T-helper 2 cell treated with Interferon-gamma antibody and Interleukin-4, amounts not matched to agents 5 μg/mL and 100 μg/mL, for 36 hours (primary cell): ENCODE data around the gene GRIA4.

Source experiments
- DNase-seq: peaks from one replicate; pipeline ENCODE4 v3.0.0; 2021; ENCODE audit warnings: low spot score
- H3K27ac Mint-ChIP-seq: one replicate; pipeline ENCODE4 v1.8.0; 2021; ENCODE audit warnings: mild to moderate bottlenecking, mixed read lengths
- H3K27me3 Mint-ChIP-seq: one replicate; pipeline ENCODE4 v1.8.0; 2021; ENCODE audit warnings: low read depth, mixed read lengths
- H3K36me3 Mint-ChIP-seq: one replicate; pipeline ENCODE4 v1.8.0; 2021; ENCODE audit warnings: low read depth, mixed read lengths
- H3K4me1 Mint-ChIP-seq: one replicate; pipeline ENCODE4 v1.8.0; 2021; ENCODE audit warnings: low read depth, mixed read lengths
- H3K4me3 Mint-ChIP-seq: one replicate; pipeline ENCODE4 v1.8.0; 2022; ENCODE audit warnings: mild to moderate bottlenecking, moderate library complexity, mixed read lengths
- H3K9me3 Mint-ChIP-seq: one replicate; pipeline ENCODE4 v1.8.0; 2021; ENCODE audit warnings: mixed read lengths

Gene GRIA4

DNA sequence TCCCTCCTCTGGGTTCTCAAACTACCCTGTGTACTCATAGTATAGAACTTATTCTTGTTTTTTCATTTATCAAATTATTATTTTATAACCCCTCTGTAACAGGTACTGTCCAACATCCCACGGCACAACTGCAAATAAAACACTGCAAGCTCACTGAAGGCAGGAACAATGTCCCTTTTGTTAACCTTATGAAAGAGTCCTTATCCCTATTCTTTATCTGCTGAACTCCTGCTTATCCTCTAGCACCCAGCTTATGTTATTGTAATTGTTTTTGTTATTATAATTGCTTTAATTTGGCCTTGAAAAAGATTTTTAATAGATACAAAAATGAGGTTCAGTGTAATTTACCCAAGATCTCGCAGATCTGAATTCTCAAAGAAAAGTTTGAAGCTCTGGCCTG, 281.8 kb downstream of the GRIA4 start:
- Mint-ChIP-seq H3K27ac (no peak overlapping the region), H3K4me1 (no peaks in the 10 kb centered on the region), H3K27me3 (no peaks in the 10 kb centered on the region), H3K4me3 (no peak overlapping the region), H3K36me3 (no peaks in the 10 kb centered on the region), H3K9me3 (no peaks in the 10 kb centered on the region)
- DNase-seq: no peak

DNA sequence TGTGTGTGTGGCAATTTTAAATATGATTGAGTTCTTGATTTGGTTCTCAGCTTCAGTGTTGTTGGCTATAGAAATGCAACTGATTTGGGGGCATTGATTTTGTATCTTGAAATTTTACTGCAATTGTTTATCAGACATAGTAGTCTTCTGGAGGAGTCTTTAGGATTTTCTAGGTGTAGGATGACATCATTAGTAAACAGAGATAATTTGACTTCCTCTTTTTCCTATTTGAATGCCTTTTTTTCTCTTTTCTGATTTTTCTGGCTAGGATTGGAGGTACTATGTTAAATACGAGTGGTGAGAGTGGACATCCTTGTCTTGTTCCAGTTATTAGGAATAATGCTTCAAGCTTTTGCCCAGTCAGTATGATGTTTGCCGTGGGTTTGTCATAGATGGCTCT, 287.3 kb downstream of the GRIA4 start:
- H3K27ac Mint-ChIP-seq: no peak overlapping the region
- no peaks in the 10 kb centered on the region for H3K9me3 Mint-ChIP-seq
- no peaks in the 10 kb centered on the region for H3K36me3 Mint-ChIP-seq
- no peak overlapping the region for H3K4me3 Mint-ChIP-seq
- no peaks in the 10 kb centered on the region for H3K4me1 Mint-ChIP-seq
- no peaks in the 10 kb centered on the region for H3K27me3 Mint-ChIP-seq
- no peak for DNase-seq

GRCh38 chr11:105899772-105900171, 289.9 kb downstream of the GRIA4 start:
- H3K4me3 Mint-ChIP-seq: no peak overlapping the region
- no peaks in the 10 kb centered on the region for H3K4me1 Mint-ChIP-seq
- no peaks in the 10 kb centered on the region for H3K36me3 Mint-ChIP-seq
- H3K27me3 Mint-ChIP-seq: no peaks in the 10 kb centered on the region
- H3K27ac Mint-ChIP-seq: no peak overlapping the region
- no peak for DNase-seq
- no peaks in the 10 kb centered on the region for H3K9me3 Mint-ChIP-seq

- Mint-ChIP-seq H3K27me3 (no peaks in the 10 kb centered on the region), H3K27ac (no peak overlapping the region), H3K4me3 (no peak overlapping the region), H3K36me3 (no peaks in the 10 kb centered on the region), H3K4me1 (no peaks in the 10 kb centered on the region), H3K9me3 (no peaks in the 10 kb centered on the region)
- DNase-seq: no peak
Observed at GRCh38 chr11:105900515-105901035, 290.7 kb downstream of the GRIA4 start.

GRCh38 chr11:105903113-105903512, 293.2 kb downstream of the GRIA4 start:
- DNase-seq: no peak
- no peaks in the 10 kb centered on the region for H3K27me3 Mint-ChIP-seq
- H3K27ac Mint-ChIP-seq: no peak overlapping the region

GRCh38 chr11:105906517-105906916, 296.6 kb downstream of the GRIA4 start:
- no peak overlapping the region for H3K4me3 Mint-ChIP-seq
- DNase-seq: no peak
- H3K27me3 Mint-ChIP-seq: no peaks in the 10 kb centered on the region
- no peaks in the 10 kb centered on the region for H3K36me3 Mint-ChIP-seq
- no peak overlapping the region for H3K27ac Mint-ChIP-seq
- no peaks in the 10 kb centered on the region for H3K4me1 Mint-ChIP-seq
- no peaks in the 10 kb centered on the region for H3K9me3 Mint-ChIP-seq

More at GRCh38 chr11:105903113-105903512, 293.2 kb downstream of the GRIA4 start:
- no peaks in the 10 kb centered on the region for H3K9me3 Mint-ChIP-seq
- H3K4me1 Mint-ChIP-seq: no peaks in the 10 kb centered on the region
- H3K36me3 Mint-ChIP-seq: no peaks in the 10 kb centered on the region
- H3K4me3 Mint-ChIP-seq: no peak overlapping the region

DNA sequence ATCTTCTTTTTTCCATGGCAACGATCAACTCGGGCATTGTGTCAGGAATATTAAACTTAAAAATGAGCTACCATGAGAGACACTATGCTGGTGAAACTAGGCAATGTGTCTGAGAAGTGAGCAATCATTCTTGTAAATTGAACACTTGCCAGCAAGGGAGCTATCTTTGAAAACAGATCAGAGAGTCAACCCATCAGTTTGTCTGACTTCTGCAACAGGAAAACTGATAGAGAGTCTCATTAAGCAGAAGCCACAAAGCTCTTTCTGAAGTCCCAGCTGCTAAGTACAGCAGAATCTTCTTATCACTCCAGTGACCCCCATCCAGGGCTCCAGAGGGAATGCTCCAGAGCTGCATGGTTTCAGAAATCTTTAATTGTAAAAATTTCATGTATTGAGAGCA, 297.4 kb downstream of the GRIA4 start:
- no peak overlapping the region for H3K4me3 Mint-ChIP-seq
- H3K27me3 Mint-ChIP-seq: no peaks in the 10 kb centered on the region
- H3K36me3 Mint-ChIP-seq: no peaks in the 10 kb centered on the region

DNA sequence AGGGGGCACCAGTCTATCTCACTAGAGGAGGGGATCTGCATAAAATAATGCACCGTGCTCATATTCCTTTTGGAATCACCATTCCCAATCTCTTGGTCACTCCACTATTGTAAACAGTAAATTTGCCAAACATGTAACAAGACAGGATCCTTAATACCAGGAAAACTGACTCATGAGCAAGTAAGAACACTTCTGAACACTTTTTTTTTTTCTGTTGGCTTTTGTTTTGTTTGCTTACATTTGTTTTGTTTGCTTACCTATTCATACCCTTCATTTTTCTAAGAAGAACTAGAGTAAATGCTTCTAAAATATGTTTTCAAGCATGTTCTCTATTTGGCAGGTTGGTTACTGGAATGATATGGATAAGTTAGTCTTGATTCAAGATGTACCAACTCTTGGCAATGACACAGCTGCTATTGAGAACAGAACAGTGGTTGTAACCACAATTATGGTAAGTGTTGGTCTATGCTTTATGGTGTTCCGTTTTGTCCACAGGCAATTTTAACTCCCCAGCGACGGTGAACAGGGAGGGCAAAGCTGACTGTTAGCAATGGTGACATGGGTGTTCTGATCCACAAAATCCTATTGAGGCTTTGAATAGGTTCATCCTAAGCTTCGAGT, 300.3 kb downstream of the GRIA4 start:
- Mint-ChIP-seq H3K4me3 (no peak overlapping the region), H3K4me1 (no peaks in the 10 kb centered on the region), H3K27me3 (no peaks in the 10 kb centered on the region), H3K36me3 (no peaks in the 10 kb centered on the region), H3K27ac (no peak overlapping the region), H3K9me3 (no peaks in the 10 kb centered on the region)
- no peak for DNase-seq

More for the DNA sequence above, 297.4 kb downstream of the GRIA4 start:
- no peaks in the 10 kb centered on the region for H3K9me3 Mint-ChIP-seq
- no peak for DNase-seq
- H3K4me1 Mint-ChIP-seq: no peaks in the 10 kb centered on the region
- H3K27ac Mint-ChIP-seq: no peak overlapping the region

DNA sequence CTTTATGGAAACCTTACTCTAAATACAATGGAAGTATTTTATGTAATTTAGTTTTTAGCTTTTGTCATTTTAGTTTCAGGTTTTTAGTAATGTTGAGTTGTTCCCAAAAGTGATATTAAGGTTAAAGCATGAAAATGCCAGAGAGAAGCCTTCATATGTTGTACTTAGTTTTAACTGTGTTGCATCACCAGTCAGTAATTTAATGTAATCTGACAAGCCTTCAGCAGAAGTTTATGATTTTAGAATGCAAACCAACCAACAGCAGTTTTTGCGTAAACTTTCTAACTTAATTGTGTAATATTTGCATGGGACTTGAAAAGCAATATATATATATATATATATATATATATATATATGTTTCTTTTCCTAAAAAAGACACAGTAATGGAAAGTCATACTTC, 301.6 kb downstream of the GRIA4 start:
- H3K4me1 Mint-ChIP-seq: no peaks in the 10 kb centered on the region
- H3K27ac Mint-ChIP-seq: no peak overlapping the region
- H3K9me3 Mint-ChIP-seq: no peaks in the 10 kb centered on the region
- no peak overlapping the region for H3K4me3 Mint-ChIP-seq
- no peak for DNase-seq
- no peaks in the 10 kb centered on the region for H3K27me3 Mint-ChIP-seq
- no peaks in the 10 kb centered on the region for H3K36me3 Mint-ChIP-seq

GRCh38 chr11:105912666-105913065, 302.8 kb downstream of the GRIA4 start:
- no peak for DNase-seq
- Mint-ChIP-seq H3K4me1 (no peaks in the 10 kb centered on the region), H3K27me3 (no peaks in the 10 kb centered on the region), H3K36me3 (no peaks in the 10 kb centered on the region), H3K9me3 (no peaks in the 10 kb centered on the region), H3K4me3 (no peak overlapping the region), H3K27ac (no peak overlapping the region)

GRCh38 chr11:105915021-105915420, 305.1 kb downstream of the GRIA4 start:
- H3K4me3 Mint-ChIP-seq: no peak overlapping the region
- H3K27me3 Mint-ChIP-seq: no peaks in the 10 kb centered on the region
- H3K4me1 Mint-ChIP-seq: no peaks in the 10 kb centered on the region
- H3K27ac Mint-ChIP-seq: no peak overlapping the region
- H3K9me3 Mint-ChIP-seq: no peaks in the 10 kb centered on the region
- no peaks in the 10 kb centered on the region for H3K36me3 Mint-ChIP-seq
- DNase-seq: no peak

DNA sequence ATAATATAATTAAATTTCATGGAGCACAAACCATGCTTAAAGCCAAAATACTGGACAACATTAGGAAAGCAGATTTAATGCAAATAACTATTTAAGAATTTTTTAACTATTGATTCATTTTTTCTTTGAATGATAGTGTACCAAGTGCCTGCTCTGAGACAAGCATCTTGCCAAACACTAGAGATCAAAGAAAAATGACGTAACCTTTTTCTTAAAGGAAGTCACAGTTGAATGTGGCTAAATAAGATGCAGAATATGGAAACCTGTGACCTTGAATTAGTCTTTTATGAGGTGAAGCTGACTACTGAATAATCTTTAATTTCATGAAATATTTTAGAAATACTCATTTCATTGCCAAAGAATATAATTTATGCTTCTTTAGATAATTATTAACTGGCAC, 308.2 kb downstream of the GRIA4 start:
- Mint-ChIP-seq H3K27me3 (no peaks in the 10 kb centered on the region), H3K4me1 (no peaks in the 10 kb centered on the region), H3K27ac (no peak overlapping the region), H3K4me3 (no peak overlapping the region), H3K9me3 (no peaks in the 10 kb centered on the region), H3K36me3 (no peaks in the 10 kb centered on the region)
- no peak for DNase-seq

DNA sequence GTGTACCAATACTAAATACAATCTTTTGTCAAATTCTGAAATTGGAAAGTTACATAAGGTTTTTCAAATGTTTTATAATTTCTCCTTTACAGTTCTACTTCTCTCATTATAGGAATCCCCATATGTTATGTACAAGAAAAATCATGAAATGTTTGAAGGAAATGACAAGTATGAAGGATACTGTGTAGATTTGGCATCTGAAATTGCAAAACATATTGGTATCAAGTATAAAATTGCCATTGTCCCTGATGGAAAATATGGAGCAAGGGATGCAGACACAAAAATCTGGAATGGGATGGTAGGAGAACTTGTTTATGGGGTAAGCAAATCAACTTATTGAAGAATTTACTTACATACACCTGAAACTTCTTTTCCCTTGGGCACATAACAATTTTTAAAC, 308.7 kb downstream of the GRIA4 start:
- no peaks in the 10 kb centered on the region for H3K36me3 Mint-ChIP-seq
- DNase-seq: no peak
- H3K27ac Mint-ChIP-seq: no peak overlapping the region
- H3K9me3 Mint-ChIP-seq: no peaks in the 10 kb centered on the region
- H3K4me1 Mint-ChIP-seq: no peaks in the 10 kb centered on the region
- H3K4me3 Mint-ChIP-seq: no peak overlapping the region
- H3K27me3 Mint-ChIP-seq: no peaks in the 10 kb centered on the region

GRCh38 chr11:105923252-105923651, 313.4 kb downstream of the GRIA4 start:
- H3K4me1 Mint-ChIP-seq: no peaks in the 10 kb centered on the region
- no peaks in the 10 kb centered on the region for H3K27me3 Mint-ChIP-seq
- no peaks in the 10 kb centered on the region for H3K9me3 Mint-ChIP-seq
- H3K27ac Mint-ChIP-seq: no peak overlapping the region
- H3K36me3 Mint-ChIP-seq: no peaks in the 10 kb centered on the region
- DNase-seq: no peak
- no peak overlapping the region for H3K4me3 Mint-ChIP-seq

DNA sequence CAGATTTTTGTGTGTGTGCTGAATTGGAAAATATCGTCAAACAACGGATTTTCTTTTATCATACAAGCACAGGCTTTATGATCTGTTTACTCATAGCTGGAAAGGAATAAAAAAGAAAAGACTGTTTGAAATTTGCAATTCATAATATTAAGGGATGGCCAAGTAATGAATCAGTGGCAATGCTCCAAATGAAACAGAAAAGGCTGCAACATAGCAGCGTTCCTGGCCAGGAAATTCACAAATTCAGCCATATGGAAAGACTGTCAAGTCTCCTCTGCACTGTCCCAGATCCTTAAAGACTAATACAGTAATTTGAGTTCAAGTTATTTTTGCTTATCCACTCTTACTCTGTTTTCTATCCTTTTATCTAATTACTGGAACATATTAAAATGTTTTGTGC, 313.9 kb downstream of the GRIA4 start:
- no peak for DNase-seq
- Mint-ChIP-seq H3K4me1 (no peaks in the 10 kb centered on the region), H3K36me3 (no peaks in the 10 kb centered on the region), H3K9me3 (no peaks in the 10 kb centered on the region), H3K27me3 (no peaks in the 10 kb centered on the region), H3K4me3 (no peak overlapping the region), H3K27ac (no peak overlapping the region)
